ENCODE results near the gene ZCCHC7. TPM values are rescaled to one million over a fixed set of nuclear protein-coding genes. Genes with fewer than 3 reads are reported as not detected.

The ZCCHC7 gene
- total RNA-seq, 1 donor from 2014 or later: 26.9 TPM

DNA sequence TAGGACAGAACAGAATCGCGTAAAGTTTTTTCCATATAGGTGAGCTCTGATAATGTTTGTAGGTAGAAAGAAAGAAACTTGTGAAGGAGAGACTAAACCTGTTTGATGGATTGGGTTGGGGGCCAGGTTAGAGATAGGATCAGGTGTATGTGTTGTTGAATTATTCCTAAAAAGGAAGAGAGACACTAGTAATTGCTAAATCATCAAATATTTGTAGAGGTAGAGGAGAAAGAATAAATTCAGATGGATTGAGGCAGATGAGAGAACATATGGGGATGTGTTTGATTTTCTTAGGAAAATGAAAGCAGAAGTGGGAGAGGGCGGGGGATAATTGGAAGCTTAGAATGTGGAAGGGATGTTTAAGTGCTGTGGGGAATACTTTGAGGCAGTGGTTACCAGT, 7.7 kb downstream of the ZCCHC7 start:
- no peak overlapping the region for H3K4me3 ChIP-seq (ENCODE audit: low read depth, low read length)
- H3K27me3 ChIP-seq (ENCODE audit: control insufficient read depth, insufficient read depth, low read length): no peaks in the 10 kb centered on the region
- TF ChIP-seq, protein P1, sequence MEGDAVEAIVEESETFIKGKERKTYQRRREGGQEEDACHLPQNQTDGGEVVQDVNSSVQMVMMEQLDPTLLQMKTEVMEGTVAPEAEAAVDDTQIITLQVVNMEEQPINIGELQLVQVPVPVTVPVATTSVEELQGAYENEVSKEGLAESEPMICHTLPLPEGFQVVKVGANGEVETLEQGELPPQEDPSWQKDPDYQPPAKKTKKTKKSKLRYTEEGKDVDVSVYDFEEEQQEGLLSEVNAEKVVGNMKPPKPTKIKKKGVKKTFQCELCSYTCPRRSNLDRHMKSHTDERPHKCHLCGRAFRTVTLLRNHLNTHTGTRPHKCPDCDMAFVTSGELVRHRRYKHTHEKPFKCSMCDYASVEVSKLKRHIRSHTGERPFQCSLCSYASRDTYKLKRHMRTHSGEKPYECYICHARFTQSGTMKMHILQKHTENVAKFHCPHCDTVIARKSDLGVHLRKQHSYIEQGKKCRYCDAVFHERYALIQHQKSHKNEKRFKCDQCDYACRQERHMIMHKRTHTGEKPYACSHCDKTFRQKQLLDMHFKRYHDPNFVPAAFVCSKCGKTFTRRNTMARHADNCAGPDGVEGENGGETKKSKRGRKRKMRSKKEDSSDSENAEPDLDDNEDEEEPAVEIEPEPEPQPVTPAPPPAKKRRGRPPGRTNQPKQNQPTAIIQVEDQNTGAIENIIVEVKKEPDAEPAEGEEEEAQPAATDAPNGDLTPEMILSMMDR (IDR thresholded peaks at IDR 0.05; ENCODE audit: insufficient read depth, low read length, severe bottlenecking): no peak
- DNase-seq (ENCODE audit: low read depth): no peak
- no peak for FAIRE-seq
- H3K36me3 ChIP-seq (ENCODE audit: control insufficient read depth, insufficient read depth, low read length): peaks cover 4% of the 10 kb centered on the region

DNA sequence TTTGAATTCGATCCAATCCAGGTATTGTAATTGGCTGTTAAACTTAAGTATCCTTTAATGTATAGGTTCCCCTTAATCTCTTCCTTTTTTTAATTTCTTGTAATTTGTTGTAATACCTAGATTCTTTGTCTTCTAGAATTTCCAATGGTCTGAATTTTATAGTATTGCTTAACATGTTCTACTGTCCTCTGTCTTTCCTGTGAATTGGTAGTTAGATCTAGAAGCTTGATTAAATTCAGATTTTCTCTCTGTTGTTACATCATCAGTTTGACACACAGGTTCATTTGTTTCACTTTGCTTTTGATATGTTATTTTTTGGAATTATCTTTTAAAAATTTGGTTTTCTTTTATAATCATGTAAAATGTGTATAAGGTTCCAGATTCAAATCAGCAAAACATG, 13.8 kb downstream of the ZCCHC7 start:
- DNase-seq (ENCODE audit: low read depth) (no peak), FAIRE-seq (no peak)
- H3K36me3 ChIP-seq (ENCODE audit: control insufficient read depth, insufficient read depth, low read length): no peaks in the 10 kb centered on the region

DNA sequence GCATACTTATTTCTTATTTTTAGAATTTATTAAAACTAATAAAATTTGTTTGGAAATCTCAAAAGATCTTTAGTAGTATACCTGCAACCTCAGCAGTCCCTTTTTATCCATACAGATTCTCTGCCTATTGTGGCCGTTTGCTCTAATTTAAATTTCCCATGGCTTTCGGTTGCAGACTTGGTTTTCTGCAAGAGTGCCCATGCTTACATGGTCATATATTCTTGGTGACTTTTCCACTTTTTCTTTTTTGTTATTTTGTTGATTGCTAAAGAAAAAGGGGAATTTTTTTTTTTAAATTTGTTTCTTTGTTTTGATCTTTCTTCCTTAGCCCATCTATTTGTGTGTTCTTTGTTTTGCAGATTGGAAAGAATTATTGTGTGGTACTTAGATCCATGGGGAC, 20.6 kb downstream of the ZCCHC7 start:
- Histone ChIP-seq H3K36me3 (ENCODE audit: control insufficient read depth, insufficient read depth, low read length) (no peaks in the 10 kb centered on the region), H3K27me3 (ENCODE audit: control insufficient read depth, insufficient read depth, low read length) (no peaks in the 10 kb centered on the region), H3K4me3 (ENCODE audit: low read depth, low read length) (no peak overlapping the region)
- no peak for FAIRE-seq
- no peak for DNase-seq (ENCODE audit: low read depth)
- TF ChIP-seq, protein P1 (IDR thresholded peaks at IDR 0.05; ENCODE audit: insufficient read depth, low read length, severe bottlenecking): no peak

More for the DNA sequence above, 13.8 kb downstream of the ZCCHC7 start:
- TF ChIP-seq, protein P1 (IDR thresholded peaks at IDR 0.05; ENCODE audit: insufficient read depth, low read length, severe bottlenecking): no peak
- Histone ChIP-seq H3K4me3 (ENCODE audit: low read depth, low read length) (no peak overlapping the region), H3K27me3 (ENCODE audit: control insufficient read depth, insufficient read depth, low read length) (no peaks in the 10 kb centered on the region)

DNA sequence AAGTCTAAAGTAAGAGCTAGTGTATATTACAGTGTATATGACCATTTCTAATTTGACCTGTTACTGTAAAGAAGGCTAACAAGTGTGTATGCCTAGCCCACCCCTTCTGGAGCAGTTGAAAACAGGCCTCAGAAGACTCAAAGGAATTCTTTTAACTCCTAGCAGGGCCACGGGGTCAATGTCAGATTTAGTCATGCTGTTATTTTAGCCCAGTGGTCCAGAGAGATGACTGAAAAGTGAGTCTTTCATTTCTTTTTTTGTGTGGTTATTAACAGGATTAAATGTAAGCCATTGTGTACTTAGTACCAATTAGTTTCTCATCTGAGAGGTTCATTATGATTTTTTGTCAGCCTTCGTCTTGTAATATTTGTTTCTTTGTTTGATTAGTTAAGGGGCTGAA, 24.4 kb downstream of the ZCCHC7 start:
- TF ChIP-seq, protein P1 (IDR thresholded peaks at IDR 0.05; ENCODE audit: insufficient read depth, low read length, severe bottlenecking): no peak
- FAIRE-seq: no peak
- no peaks in the 10 kb centered on the region for H3K36me3 ChIP-seq (ENCODE audit: control insufficient read depth, insufficient read depth, low read length)
- no peak for DNase-seq (ENCODE audit: low read depth)
- H3K4me3 ChIP-seq (ENCODE audit: low read depth, low read length): no peak overlapping the region
- no peaks in the 10 kb centered on the region for H3K27me3 ChIP-seq (ENCODE audit: control insufficient read depth, insufficient read depth, low read length)

DNA sequence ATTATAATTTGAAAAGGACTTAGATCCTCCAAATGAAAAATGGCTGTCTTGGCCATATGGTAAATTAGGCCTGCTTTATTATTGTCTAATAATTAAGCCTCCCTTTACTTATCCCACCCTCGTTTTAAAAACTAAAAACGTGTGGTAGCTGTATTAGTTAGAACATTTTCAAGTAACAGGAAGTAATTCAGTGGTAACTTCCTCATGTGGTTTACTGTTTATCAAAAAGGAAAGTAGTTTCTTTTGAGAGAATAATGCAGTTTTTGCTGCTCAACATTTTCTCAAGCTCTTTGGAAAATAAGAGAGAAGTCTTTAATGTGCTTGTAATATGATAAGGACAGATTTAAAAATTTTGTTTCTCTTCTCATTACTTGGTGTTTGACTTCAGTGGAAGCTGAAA, 26.0 kb downstream of the ZCCHC7 start:
- DNase-seq (ENCODE audit: low read depth) (no peak), FAIRE-seq (no peak)
- Histone ChIP-seq H3K36me3 (ENCODE audit: control insufficient read depth, insufficient read depth, low read length) (no peaks in the 10 kb centered on the region), H3K27me3 (ENCODE audit: control insufficient read depth, insufficient read depth, low read length) (no peaks in the 10 kb centered on the region), H3K4me3 (ENCODE audit: low read depth, low read length) (no peak overlapping the region)
- TF ChIP-seq, protein P1 (IDR thresholded peaks at IDR 0.05; ENCODE audit: insufficient read depth, low read length, severe bottlenecking): no peak

DNA sequence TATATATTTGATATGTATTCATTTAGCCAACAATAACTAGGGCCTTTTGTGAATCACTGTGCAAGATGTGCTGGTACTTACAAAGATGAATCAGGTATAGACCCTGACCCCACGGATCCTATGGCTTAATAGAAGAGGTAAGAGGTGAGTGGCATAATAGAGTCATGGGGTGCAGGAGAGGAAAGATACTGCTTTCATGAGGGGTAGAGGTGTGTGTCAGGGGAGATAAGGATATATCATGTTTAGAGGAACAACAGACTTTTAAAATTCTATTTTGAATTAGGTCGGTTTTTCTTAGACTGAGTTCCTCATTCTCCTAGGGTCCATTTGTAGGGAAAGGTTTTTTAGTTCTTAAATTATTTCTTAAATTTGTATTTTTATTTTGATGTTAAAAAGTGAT, 27.8 kb downstream of the ZCCHC7 start:
- no peak overlapping the region for H3K4me3 ChIP-seq (ENCODE audit: low read depth, low read length)
- no peak for FAIRE-seq
- TF ChIP-seq, protein P1 (IDR thresholded peaks at IDR 0.05; ENCODE audit: insufficient read depth, low read length, severe bottlenecking): no peak

More for the DNA sequence above, 27.8 kb downstream of the ZCCHC7 start:
- DNase-seq (ENCODE audit: low read depth): no peak
- no peaks in the 10 kb centered on the region for H3K27me3 ChIP-seq (ENCODE audit: control insufficient read depth, insufficient read depth, low read length)
- no peaks in the 10 kb centered on the region for H3K36me3 ChIP-seq (ENCODE audit: control insufficient read depth, insufficient read depth, low read length)
